ENCODE results near the gene MAN2A1. TPM values are rescaled to one million over a fixed set of nuclear protein-coding genes. Genes with fewer than 3 reads are reported as not detected.

MAN2A1 gene
- total and polyA plus RNA-seq, 12 donors: 11.7 to 123 (median 83.2) TPM

DNA sequence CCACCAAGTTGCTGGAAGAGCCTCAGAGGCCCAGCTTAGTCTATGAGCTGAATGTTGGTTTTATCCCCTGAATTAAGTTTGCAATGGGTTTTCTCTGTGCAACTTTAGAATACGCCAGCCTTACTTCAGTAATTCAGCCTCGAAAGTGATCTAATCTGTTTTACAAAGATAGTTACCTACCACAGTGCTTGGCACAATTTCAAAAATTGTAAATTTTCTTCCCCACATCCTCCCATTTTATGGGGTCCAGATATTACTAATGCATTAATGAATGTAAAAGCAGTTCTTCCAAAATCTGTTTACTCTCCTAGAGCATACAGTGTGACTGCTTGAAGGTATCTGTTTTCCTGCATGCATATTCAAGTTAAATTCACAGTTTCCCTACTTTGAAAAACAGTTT is 172.6 kb downstream of the MAN2A1 start:
- 94 to 100% (median 96%) methylated on average over 2 of the region's 2 CpGs for WGBS, 4 donors
- intact Hi-C loops (cut with DNase I): loop anchor here in 1 of 2 donors (10.0 kb wide), 1 partner anchor 168 kb away; no protein-coding TSS in a partner anchor
- no peak overlapping the region for H3K27ac ChIP-seq
- peaks cover 10 to 22% of the 10 kb centered on the region in 2 donors for H3K4me1 ChIP-seq (replicated peaks in 1 of 2)
- no peak for DNase-seq
- H3K27me3 ChIP-seq: no peaks in the 10 kb centered on the region
- H3K4me3 ChIP-seq: no peak overlapping the region
- H3K9me3 ChIP-seq (replicated peaks in 1 of 3): no peaks in the 10 kb centered on the region
- TF ChIP-seq POLR2A (IDR thresholded peaks at IDR 0.05): no peak
- TF ChIP-seq, protein P1, sequence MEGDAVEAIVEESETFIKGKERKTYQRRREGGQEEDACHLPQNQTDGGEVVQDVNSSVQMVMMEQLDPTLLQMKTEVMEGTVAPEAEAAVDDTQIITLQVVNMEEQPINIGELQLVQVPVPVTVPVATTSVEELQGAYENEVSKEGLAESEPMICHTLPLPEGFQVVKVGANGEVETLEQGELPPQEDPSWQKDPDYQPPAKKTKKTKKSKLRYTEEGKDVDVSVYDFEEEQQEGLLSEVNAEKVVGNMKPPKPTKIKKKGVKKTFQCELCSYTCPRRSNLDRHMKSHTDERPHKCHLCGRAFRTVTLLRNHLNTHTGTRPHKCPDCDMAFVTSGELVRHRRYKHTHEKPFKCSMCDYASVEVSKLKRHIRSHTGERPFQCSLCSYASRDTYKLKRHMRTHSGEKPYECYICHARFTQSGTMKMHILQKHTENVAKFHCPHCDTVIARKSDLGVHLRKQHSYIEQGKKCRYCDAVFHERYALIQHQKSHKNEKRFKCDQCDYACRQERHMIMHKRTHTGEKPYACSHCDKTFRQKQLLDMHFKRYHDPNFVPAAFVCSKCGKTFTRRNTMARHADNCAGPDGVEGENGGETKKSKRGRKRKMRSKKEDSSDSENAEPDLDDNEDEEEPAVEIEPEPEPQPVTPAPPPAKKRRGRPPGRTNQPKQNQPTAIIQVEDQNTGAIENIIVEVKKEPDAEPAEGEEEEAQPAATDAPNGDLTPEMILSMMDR (IDR thresholded peaks at IDR 0.05): no peak
- H3K36me3 ChIP-seq (replicated peaks in 1 of 2): peaks cover 0 to 8% of the 10 kb centered on the region in 2 donors

DNA sequence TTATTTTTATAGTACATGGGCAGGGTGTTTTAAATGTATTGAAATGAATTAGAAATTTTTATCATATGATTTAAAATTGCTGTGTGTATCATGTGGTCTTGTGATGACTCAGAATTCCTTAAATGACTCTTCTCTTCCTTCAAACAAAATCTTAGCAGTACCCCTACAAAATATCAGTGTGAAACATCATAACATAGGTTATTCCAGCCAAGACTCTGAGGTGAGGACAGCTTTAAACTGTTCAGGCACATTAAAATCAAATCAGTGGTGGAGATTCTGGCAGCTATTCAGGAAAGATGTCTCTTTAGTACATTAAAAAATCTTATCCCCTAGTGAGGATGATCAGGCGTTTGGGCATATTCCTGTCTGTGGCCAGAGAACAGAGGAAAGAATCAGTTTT is 174.0 kb downstream of the MAN2A1 start:
- Histone ChIP-seq H3K27me3 (no peaks in the 10 kb centered on the region), H3K27ac (peak overlapping the region in 1 of 5 donors; percentile 86), H3K4me1 (replicated peaks in 1 of 2) (peaks cover 10 to 22% of the 10 kb centered on the region in 2 donors), H3K9me3 (replicated peaks in 1 of 3) (no peaks in the 10 kb centered on the region), H3K36me3 (replicated peaks in 1 of 2) (no peaks in the 10 kb centered on the region), H3K4me3 (no peak overlapping the region)
- intact Hi-C loops (cut with DNase I): loop anchor here in 1 of 2 donors (10.0 kb wide), 1 partner anchor 169 kb away; no protein-coding TSS in a partner anchor
- WGBS, 4 donors: 56 to 81% (median 68%) methylated on average over 1 of the region's 1 CpG
- TF ChIP-seq, protein P1 (IDR thresholded peaks at IDR 0.05): no peak
- no peak for TF ChIP-seq POLR2A (IDR thresholded peaks at IDR 0.05)
- no peak for DNase-seq

DNA sequence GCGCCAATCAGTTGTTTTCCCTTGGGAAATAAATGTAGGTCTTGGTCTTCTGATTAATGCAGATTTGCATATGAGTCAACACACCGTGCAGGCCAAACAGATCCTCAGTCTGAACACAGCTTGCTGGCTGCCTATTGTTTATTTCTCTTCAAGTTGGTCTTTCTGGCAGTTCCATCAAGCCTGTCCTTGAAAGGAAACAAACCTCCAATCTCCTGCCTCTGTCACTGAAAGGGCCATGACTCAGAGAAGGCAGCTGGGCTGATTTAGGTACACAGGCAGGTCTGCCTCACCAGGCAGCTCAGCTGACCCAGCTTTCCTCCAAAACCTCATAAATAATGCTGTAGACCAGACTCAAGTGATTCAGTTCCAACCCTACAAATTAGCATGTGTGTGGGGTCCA is 175.9 kb downstream of the MAN2A1 start:
- Histone ChIP-seq H3K4me3 (no peak overlapping the region), H3K27ac (peak overlapping the region; percentile 69 to 86 (median 80)), H3K4me1 (replicated peaks in 1 of 2) (peaks cover 10 to 22% of the 10 kb centered on the region in 2 donors), H3K27me3 (no peaks in the 10 kb centered on the region), H3K9me3 (replicated peaks in 1 of 3) (no peaks in the 10 kb centered on the region), H3K36me3 (replicated peaks in 1 of 2) (no peaks in the 10 kb centered on the region)
- DNase-seq: peak; percentile 81 to 96 (median 94)
- intact Hi-C loops (cut with DNase I): loop anchor here in 1 of 2 donors (10.0 kb wide), 1 partner anchor 171 kb away; no protein-coding TSS in a partner anchor
- WGBS, 4 donors: 35 to 46% (median 45%) methylated on average over 2 of the region's 2 CpGs
- TF ChIP-seq POLR2A (IDR thresholded peaks at IDR 0.05): peak in 1 of 2 donors; percentile 68
- TF ChIP-seq, protein P1 (IDR thresholded peaks at IDR 0.05): no peak

DNA sequence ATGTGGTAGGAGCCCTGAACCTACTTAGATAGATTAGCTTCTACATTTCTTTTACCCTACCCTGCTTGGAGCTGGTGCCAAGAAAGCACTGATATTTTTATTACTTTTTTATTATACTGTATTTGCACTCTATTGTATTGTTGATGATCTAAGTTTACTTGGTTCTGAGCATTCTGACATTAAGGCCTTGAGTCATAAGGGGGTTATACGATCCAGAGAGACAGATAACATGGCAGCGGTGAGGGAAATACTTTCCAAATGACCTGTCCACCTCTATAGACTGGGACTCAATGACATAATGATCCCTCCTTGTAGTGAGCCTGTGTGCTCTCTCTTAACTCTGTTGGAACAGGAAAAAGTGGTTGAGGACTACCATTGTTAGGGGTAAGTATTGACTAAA is 176.3 kb downstream of the MAN2A1 start:
- Histone ChIP-seq H3K9me3 (replicated peaks in 1 of 3) (no peaks in the 10 kb centered on the region), H3K27me3 (no peaks in the 10 kb centered on the region), H3K4me3 (no peak overlapping the region), H3K36me3 (replicated peaks in 1 of 2) (no peaks in the 10 kb centered on the region), H3K27ac (peak overlapping the region; percentile 42 to 83 (median 80)), H3K4me1 (replicated peaks in 1 of 2) (peaks cover 10 to 22% of the 10 kb centered on the region in 2 donors)
- WGBS, 4 donors: 32 to 65% (median 42%) methylated on average over 2 of the region's 2 CpGs
- intact Hi-C loops (cut with DNase I): loop anchor here in 1 of 2 donors (10.0 kb wide), 1 partner anchor 171 kb away; no protein-coding TSS in a partner anchor
- no peak for DNase-seq
- no peak for TF ChIP-seq POLR2A (IDR thresholded peaks at IDR 0.05)
- TF ChIP-seq, protein P1 (IDR thresholded peaks at IDR 0.05): no peak

Measured in adrenal gland (tissue), 12 donors.